GM23248 (cell line): ENCODE data around the gene GAP43.

ENCODE experiments used
- EZH2 ChIP-seq: fragments of 200-600 bp; sonication (generic); IDR thresholded peaks from 2 replicates; pipeline ENCODE4 v1.6.1; 2018; ENCODE audit warnings: antibody characterized with exemption, mild to moderate bottlenecking; ENCODE audit not compliant: insufficient read depth, poor library complexity, severe bottlenecking
- EZH2phosphoT487 ChIP-seq: fragments of 200-600 bp; sonication (generic); IDR thresholded peaks from 2 replicates; pipeline ENCODE4 v1.6.1; 2018; ENCODE audit warnings: antibody characterized with exemption, moderate library complexity, mild to moderate bottlenecking, low read depth; ENCODE audit not compliant: insufficient read depth

DNA sequence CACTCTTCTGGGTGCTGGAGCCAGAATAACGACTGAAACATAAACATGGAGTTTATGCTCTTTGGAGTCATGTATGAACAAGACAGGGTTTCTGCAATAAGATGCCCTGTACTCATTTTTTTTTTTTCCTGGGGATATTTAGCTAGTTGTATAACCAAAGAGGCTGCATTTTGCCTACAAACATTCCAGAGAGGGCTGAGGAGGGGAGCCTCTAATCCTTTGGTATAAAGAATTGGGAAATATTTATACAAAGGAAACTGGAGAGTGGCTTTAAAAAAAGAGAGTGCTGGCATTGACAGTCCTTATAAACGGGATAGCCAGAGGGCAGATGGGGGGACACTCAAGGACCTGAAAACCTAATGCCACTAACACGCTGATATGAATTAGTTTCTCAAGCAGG, 32.4 kb upstream of the GAP43 start:
- TF ChIP-seq EZH2phosphoT487 (no peak), EZH2 (no peak)
